SH-SY5Y (cell line): ENCODE data around the gene DLG2.

Experiments
- GATA2 ChIP-seq: IDR thresholded peaks from 2 replicates; pipeline ENCODE4 v1.6.1; 2011; ENCODE audit warnings: mild to moderate bottlenecking, low read depth, low read length
- GATA3 ChIP-seq: IDR thresholded peaks from 2 replicates; pipeline ENCODE4 v1.6.1; 2011; ENCODE audit warnings: low read depth, mild to moderate bottlenecking, low read length, moderate library complexity

DNA sequence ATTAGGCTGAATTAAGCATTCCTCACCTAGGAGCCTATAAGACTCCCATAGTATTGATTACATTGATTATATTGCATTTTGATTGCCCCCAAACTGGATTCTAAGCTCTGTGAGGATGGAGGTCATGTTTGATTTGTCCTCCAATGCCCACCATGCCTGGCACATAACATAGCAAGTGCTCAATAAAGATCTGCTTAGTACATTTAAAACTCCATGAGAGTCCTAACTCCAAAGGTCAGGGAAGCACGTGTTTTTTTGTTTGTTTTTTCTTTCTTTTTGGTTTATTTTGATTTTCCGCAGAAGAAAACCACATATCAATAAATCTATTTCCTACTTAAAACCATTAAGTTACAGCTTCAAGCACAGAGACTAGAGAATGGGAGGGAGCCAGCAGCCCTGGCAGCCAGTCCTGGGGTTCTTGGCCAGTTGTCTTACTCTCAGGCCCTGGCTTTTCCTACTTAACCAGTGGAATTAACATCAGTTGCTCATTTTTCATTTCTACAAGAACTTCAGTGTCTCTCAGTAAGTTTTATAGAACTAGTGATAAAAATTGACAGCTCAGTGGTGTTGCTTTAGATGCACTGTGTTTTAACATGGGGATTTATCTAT, 1911.1 kb downstream of the DLG2 start:
- no peak for TF ChIP-seq GATA2
- TF ChIP-seq GATA3 = no peak
